Tibial nerve (tissue), 4 donors: Measurements from ENCODE around the gene PHRF1.

Experiments
- EP300 ChIP-seq, 2 donors: sonication (generic); formaldehyde crosslinking; IDR thresholded peaks; one replicate each; pipeline ENCODE4 v1.6.1; 2017; ENCODE audit warnings: antibody characterized with exemption in 2 of 2, mild to moderate bottlenecking in 1 of 2
- POLR2A ChIP-seq, 2 donors: fragments of 450-650 bp; IDR thresholded peaks; one replicate each; pipeline ENCODE4 v1.6.1; 2017; ENCODE audit warnings: antibody characterized with exemption in 2 of 2, mild to moderate bottlenecking in 2 of 2, moderate library complexity in 2 of 2
- TF ChIP-seq, protein P1 (sequence below), 5 experiments: fragments of 200-600 bp in 3 of 5; fragments of 450-650 bp in 2 of 5; sonication (generic) in 3 of 5; IDR thresholded peaks; one replicate each; pipeline ENCODE4 v1.5.1; 2016 to 2019; ENCODE audit warnings: antibody characterized with exemption in 5 of 5, mild to moderate bottlenecking in 3 of 5, moderate library complexity in 2 of 5

DNA sequence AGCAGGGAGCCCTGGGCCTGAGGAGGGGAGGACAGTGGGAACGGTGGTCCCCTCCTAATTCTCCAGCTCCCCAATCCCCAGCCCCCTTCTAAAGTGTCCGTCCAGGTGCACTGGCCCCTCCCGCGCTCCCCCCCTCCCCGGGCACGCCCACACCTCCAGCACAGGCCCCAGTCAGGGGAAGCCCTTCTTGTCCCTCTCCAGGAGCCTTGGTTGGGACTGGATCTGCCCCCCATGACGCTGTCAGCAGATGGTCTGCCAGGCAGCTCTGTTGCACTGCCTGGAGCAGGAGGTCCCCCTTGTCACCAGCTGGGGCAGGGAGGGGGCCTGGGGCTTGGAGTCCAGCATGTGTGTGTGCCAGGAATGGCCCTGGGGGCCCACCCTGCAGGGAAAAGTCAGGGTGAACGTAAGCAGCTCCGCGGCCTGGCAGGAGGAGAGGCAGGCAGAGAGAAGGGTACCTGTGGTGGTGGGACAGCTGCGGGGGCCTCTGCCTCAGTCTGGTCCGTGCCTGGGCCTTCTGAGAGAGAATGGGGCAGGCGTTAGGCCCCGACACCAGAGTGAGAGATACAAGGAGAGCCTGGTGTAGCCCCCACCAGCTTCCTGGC lies 37.9 kb downstream of the PHRF1 start:
- TF ChIP-seq, protein P1, sequence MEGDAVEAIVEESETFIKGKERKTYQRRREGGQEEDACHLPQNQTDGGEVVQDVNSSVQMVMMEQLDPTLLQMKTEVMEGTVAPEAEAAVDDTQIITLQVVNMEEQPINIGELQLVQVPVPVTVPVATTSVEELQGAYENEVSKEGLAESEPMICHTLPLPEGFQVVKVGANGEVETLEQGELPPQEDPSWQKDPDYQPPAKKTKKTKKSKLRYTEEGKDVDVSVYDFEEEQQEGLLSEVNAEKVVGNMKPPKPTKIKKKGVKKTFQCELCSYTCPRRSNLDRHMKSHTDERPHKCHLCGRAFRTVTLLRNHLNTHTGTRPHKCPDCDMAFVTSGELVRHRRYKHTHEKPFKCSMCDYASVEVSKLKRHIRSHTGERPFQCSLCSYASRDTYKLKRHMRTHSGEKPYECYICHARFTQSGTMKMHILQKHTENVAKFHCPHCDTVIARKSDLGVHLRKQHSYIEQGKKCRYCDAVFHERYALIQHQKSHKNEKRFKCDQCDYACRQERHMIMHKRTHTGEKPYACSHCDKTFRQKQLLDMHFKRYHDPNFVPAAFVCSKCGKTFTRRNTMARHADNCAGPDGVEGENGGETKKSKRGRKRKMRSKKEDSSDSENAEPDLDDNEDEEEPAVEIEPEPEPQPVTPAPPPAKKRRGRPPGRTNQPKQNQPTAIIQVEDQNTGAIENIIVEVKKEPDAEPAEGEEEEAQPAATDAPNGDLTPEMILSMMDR (IDR thresholded peaks at IDR 0.05) = no peak
- TF ChIP-seq POLR2A (IDR thresholded peaks at IDR 0.05) = no peak
- TF ChIP-seq EP300 (IDR thresholded peaks at IDR 0.05) = no peak
